Thyroid gland (tissue), 4 donors: ENCODE results near the gene PATJ. TPM values are rescaled to one million over a fixed set of nuclear protein-coding genes. Genes with fewer than 3 reads are reported as not detected.
"Not testable (repeated sequence)": the region's sequence is repeated elsewhere in the genome, so short reads cannot be mapped to it uniquely, and the experiment has no call there.

ENCODE experiments used
- DNase-seq, 2 donors: peaks; one replicate each; pipeline ENCODE4 v3.0.0-alpha.2; 2019
- H3K27ac ChIP-seq, 3 donors: fragments of 200-600 bp; sonication (generic); 1 replicate in 2 of 3; 2 replicates in 1 of 3; pipeline ENCODE4 v1.5.1; 2016 to 2019; ENCODE audit warnings: mild to moderate bottlenecking in 1 of 3, moderate library complexity in 1 of 3
- H3K27me3 ChIP-seq: fragments of 200-600 bp; sonication (generic); one replicate; pipeline ENCODE4 v1.5.1; 2019
- H3K36me3 ChIP-seq, 2 donors: fragments of 200-600 bp; sonication (generic); one replicate each; pipeline ENCODE4 v1.5.1; 2016 to 2019
- H3K4me1 ChIP-seq, 2 donors: fragments of 200-600 bp; sonication (generic); one replicate each; pipeline ENCODE4 v1.5.1; 2017 to 2019
- H3K4me3 ChIP-seq, 3 donors: fragments of 200-600 bp; sonication (generic); replicated peaks in 1 of 3; 1 replicate in 2 of 3; 2 replicates in 1 of 3; pipeline ENCODE4 v1.5.1; 2016; ENCODE audit warnings: mild to moderate bottlenecking in 1 of 3
- H3K9me3 ChIP-seq: fragments of 200-600 bp; sonication (generic); one replicate; pipeline ENCODE4 v1.5.1; 2017
- POLR2A ChIP-seq, 2 donors: fragments of 450-650 bp; IDR thresholded peaks; one replicate each; pipeline ENCODE4 v1.6.1; 2017; ENCODE audit warnings: antibody characterized with exemption in 2 of 2, mild to moderate bottlenecking in 2 of 2, moderate library complexity in 1 of 2
- WGBS, 2 donors: methylation state at CpG; one replicate each; pipeline ENCODE4 v1.1.5; 2017; 5-methylcytosine and 5-hydroxymethylcytosine counted together
- intact Hi-C: fragments of 100-400 bp; cut with DNase I; formaldehyde crosslinking; loops from one replicate; pipeline ENCODE4 v1.15.1; 2023
- total RNA-seq, 4 donors: library from RNA; depleted of rRNA; stranded (reverse); fragments of >200 nt; gene quantifications; one replicate each; pipeline ENCODE4 v1.2.3, GENCODE V29; 2016
- TF ChIP-seq, protein P1 (sequence below), 6 experiments: fragments of 200-600 bp in 3 of 6; fragments of 450-650 bp in 3 of 6; sonication (generic) in 3 of 6; IDR thresholded peaks; one replicate each; pipeline ENCODE4 v1.5.1; 2016 to 2019; ENCODE audit warnings: antibody characterized with exemption in 6 of 6, mild to moderate bottlenecking in 2 of 6, inconsistent platforms in 1 of 6, moderate library complexity in 1 of 6

The PATJ gene
- total RNA-seq, 4 donors from 2014 or later: 94.7 to 221 (median 119) TPM

DNA sequence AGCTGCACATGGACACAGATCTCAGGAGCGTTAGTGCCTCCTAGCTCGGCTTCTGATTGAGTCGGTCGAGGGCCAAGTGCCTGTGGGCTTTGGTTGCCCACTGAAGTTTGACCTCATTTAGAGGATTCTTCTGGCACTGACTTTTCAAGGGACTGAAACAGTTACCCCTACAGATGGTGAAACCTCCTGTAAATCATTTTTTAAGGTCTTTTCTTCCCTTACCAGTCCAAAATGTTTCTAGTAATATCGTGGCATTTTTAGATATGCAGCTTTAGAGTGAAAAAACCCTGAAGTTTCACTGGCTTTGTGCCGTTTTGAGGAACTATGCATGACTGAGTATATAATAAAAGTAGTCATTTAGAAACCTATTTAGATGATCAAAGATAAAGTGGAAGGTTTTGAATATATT, 417.7 kb downstream of the PATJ start:
- Histone ChIP-seq H3K4me1 (no peaks in the 10 kb centered on the region), H3K4me3 (no peak overlapping the region), H3K27ac (no peak overlapping the region), H3K9me3 (no peaks in the 10 kb centered on the region), H3K27me3 (no peaks in the 10 kb centered on the region), H3K36me3 (peaks cover 0 to 4% of the 10 kb centered on the region in 2 donors)
- 86 to 89% methylated on average over 6 of the region's 6 CpGs for WGBS, 2 donors
- TF ChIP-seq, protein P1, sequence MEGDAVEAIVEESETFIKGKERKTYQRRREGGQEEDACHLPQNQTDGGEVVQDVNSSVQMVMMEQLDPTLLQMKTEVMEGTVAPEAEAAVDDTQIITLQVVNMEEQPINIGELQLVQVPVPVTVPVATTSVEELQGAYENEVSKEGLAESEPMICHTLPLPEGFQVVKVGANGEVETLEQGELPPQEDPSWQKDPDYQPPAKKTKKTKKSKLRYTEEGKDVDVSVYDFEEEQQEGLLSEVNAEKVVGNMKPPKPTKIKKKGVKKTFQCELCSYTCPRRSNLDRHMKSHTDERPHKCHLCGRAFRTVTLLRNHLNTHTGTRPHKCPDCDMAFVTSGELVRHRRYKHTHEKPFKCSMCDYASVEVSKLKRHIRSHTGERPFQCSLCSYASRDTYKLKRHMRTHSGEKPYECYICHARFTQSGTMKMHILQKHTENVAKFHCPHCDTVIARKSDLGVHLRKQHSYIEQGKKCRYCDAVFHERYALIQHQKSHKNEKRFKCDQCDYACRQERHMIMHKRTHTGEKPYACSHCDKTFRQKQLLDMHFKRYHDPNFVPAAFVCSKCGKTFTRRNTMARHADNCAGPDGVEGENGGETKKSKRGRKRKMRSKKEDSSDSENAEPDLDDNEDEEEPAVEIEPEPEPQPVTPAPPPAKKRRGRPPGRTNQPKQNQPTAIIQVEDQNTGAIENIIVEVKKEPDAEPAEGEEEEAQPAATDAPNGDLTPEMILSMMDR (IDR thresholded peaks at IDR 0.05): no peak
- no peak for TF ChIP-seq POLR2A (IDR thresholded peaks at IDR 0.05)
- intact Hi-C loops: no loop called here
- DNase-seq: no peak

DNA sequence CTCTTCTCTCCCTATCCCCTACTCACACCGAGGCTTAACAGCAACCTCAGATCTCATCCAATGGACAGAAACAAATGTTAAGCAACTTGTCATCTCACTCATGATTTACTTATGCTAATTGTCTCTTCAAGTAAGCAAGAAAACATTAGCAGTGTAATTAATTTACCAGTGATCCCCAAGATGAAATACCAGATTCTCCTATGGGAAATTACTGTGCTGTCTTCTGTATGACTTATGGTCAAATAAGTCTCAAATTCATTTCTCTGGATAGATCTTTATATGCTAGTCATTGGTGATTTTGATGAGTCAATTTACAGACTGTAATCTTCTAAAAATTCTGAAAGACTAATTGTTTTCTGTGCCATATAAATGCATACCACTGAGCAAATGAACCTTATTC, 419.4 kb downstream of the PATJ start:
- H3K27ac ChIP-seq: no peak overlapping the region
- no peaks in the 10 kb centered on the region for H3K4me1 ChIP-seq
- no peak for DNase-seq
- H3K27me3 ChIP-seq: no peaks in the 10 kb centered on the region
- H3K4me3 ChIP-seq: no peak overlapping the region
- TF ChIP-seq POLR2A (IDR thresholded peaks at IDR 0.05): no peak
- TF ChIP-seq, protein P1 (IDR thresholded peaks at IDR 0.05): no peak
- H3K36me3 ChIP-seq: peaks cover 0 to 4% of the 10 kb centered on the region in 2 donors
- intact Hi-C loops: no loop called here
- 94 to 98% methylated on average over 1 of the region's 1 CpG for WGBS, 2 donors
- H3K9me3 ChIP-seq: no peaks in the 10 kb centered on the region

DNA sequence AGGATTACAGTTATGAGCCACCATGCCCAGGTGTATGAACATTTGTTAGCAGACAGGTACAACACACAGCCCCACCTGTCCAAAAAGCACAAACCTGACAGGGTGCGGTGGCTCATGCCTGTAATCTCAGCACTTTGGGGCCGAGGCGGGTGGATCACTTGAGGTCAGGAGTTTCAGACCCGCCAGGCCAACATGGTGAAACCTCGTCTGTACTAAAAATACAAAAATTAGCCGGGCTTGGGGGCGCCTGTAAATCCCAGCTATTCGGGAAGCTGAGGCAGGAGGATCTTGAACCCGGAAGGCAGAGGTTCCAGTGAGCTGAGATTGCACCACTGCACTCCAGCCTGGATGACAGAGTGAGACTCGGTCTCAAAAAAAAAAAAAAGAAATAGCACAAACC, 428.1 kb downstream of the PATJ start:
- H3K4me1 ChIP-seq: not testable (repeated sequence)

DNA sequence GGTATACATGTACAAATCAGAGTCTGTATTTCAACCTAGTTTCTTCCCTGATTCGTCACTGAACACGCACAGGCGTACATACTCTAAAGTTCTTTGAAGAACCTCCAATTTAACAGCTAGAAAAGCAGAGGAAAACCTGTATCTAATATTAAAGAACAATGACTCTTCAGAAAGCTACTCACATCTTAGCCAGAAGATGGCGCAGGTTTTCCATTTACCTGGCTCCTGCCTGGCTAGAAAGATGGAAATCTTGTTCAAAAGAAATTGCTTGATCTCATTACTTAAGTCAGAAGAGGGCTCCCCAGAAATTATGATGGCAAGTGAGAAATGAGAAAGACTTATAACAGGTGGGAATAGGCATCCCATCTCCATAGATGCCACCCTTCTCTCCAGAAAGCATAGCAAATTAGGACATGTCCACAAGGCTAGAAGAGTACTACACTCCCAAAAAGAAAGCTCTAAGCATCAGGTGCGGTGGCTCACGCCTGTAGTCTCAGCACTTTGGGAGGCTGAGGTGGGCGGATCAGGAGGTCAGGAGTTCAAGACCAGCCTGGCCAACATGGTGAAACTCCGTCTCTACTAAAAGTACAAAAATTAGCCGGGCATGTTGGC, 433.4 kb downstream of the PATJ start:
- no peaks in the 10 kb centered on the region for H3K27me3 ChIP-seq
- WGBS, 2 donors: 51 to 52% methylated on average over 9 of the region's 9 CpGs
- no peak overlapping the region for H3K27ac ChIP-seq
- no peaks in the 10 kb centered on the region for H3K36me3 ChIP-seq
- no peak overlapping the region for H3K4me3 ChIP-seq
- DNase-seq: peak; percentile 22 to 31
- no peaks in the 10 kb centered on the region for H3K9me3 ChIP-seq
- intact Hi-C loops: loop anchor here (2.0 kb wide), 1 partner anchor 231 kb away; no protein-coding TSS in a partner anchor
- no peak for TF ChIP-seq POLR2A (IDR thresholded peaks at IDR 0.05)
- TF ChIP-seq, protein P1 (IDR thresholded peaks at IDR 0.05): peak; percentile 39 to 85 (median 78)
- no peaks in the 10 kb centered on the region for H3K4me1 ChIP-seq

More for the DNA sequence above, 428.1 kb downstream of the PATJ start:
- H3K4me3 ChIP-seq, intact Hi-C loops, H3K27ac ChIP-seq, H3K27me3 ChIP-seq, H3K9me3 ChIP-seq, DNase-seq, H3K36me3 ChIP-seq: not testable (repeated sequence)
- 63 to 67% methylated on average over 10 of the region's 10 CpGs for WGBS, 2 donors

DNA sequence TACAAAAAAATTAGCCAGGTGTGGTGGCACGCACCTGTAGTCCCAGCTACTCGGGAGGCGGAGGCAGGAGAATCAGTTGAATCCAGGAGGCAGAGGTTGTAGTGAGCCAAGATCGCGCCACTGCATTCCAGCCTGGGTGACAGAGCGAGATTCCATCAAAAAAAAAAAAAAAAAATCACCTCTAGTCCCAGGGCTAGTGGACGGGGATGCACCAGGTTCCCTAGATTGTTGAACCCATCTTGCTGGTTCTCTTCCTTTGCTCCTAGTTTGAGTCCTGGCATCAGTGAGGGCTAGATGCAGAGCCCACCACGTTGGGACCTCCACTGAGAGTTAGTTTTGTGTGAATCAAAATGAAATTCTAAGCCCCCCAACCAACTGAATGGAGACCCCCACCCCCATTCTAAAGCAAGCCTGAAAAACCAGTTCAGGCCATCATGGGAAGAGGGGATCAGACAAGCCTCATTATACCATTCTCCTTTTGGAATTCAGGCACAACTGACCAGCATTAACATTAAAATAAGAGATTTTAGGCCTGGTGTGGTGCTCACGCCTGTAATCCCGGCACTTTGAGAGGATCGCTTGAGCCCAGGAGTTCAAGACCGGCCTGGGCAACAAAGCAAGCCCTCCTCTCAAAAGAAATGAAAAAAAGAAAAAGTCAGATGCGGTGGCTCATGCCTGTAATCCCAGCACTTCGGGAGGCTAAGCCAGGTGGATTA, 434.5 kb downstream of the PATJ start:
- no peak for DNase-seq
- Histone ChIP-seq H3K4me3 (no peak overlapping the region), H3K4me1 (no peaks in the 10 kb centered on the region), H3K27me3 (no peaks in the 10 kb centered on the region), H3K27ac (no peak overlapping the region), H3K36me3 (no peaks in the 10 kb centered on the region), H3K9me3 (no peaks in the 10 kb centered on the region)
- intact Hi-C loops: loop anchor here (2.0 kb wide), 1 partner anchor 230 kb away; no protein-coding TSS in a partner anchor
- WGBS, 2 donors: 84 to 88% methylated on average over 14 of the region's 14 CpGs
- TF ChIP-seq, protein P1 (IDR thresholded peaks at IDR 0.05): no peak
